ENCODE data around the gene NARS2.
A peak's percentile ranks its signal among the peaks of the same experiment; 100 is the strongest.

NARS2 gene

DNA sequence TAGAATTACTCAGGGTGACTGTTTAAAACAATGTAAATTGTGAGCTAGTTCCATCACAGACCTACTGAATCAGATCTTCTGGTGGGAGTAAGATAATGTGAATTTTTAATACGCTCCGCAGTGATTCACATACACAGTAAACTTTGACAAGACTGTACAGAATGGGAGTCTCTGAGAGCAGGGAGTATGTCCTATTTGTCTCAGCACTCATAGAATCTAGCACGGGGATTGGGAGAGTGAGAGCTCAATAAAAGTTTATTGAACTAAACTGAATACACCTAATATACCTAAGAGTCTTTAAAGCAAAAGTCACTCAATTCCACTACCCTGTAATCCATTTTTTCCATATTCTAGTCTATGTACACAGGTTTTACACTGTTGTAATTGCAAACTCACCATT, 145.9 kb downstream of the NARS2 start:
- no peak for DNase-seq

DNA sequence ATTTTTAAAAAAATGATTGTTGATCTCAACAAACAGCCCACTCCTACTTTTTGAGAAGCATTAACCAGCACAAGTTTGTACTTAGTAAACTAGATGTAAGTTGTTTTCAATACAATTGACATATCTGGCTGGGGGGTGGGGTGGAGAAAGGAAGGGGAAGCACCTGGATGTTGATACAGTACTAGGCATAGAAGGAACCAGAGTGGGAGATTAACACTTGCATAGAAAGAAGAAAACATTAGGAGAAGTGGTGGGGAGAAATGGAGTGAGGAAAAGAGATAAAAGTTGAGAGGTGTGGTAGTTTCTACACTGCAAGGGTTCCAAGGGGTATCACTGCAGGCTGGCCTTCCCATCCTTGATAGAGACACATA, 146.4 kb downstream of the NARS2 start:
- no peak for DNase-seq

DNA sequence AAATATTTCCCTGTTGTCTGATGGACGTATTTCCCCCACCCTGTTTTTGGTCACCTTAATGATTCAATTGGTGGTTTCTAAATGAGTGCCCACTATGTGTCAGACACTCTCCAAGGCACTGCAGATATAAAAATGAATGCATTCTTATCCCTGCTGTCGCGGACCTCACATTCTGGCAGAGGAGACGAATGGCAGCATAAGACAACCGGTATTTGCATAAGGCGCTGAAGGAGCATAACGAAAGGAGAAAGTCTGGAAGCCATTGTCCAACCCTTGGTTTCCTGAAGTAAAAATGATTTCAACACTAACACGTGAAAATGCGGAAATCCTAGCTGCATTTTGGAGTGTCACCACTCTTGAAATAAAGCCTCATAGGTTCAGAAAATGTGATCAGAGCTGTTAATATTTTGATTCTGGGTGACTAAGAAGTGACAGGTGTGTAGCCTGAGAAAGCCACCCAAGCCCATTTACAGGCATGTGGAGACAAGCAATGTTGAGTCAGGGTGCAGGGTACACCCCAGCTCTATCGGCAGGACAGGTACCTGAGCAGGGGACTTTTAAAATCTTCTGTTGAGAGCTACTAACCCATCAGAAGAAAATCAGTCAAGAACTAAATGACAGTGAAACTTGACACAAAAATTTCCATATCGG, 146.9 kb downstream of the NARS2 start:
- DNase-seq, result no peak

DNA sequence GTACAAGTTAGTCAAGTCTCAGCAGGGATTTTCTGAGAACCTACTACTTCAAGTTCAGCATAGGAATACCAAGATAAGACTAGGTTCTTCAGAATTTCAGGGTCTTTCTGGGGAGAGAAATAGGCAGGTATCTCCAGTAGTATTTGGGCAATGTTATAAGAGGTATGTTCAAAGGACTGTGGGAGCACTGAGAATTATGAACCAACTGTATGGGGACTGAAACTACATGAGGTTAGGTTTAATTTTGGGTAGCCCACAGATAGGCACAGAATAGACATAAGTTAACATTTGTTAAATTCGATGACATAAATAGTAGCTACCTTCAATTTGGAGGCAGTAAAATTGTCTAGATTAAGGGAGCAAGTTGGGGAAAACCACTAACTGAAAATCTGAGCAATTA, 147.8 kb downstream of the NARS2 start:
- DNase-seq, result no peak

DNA sequence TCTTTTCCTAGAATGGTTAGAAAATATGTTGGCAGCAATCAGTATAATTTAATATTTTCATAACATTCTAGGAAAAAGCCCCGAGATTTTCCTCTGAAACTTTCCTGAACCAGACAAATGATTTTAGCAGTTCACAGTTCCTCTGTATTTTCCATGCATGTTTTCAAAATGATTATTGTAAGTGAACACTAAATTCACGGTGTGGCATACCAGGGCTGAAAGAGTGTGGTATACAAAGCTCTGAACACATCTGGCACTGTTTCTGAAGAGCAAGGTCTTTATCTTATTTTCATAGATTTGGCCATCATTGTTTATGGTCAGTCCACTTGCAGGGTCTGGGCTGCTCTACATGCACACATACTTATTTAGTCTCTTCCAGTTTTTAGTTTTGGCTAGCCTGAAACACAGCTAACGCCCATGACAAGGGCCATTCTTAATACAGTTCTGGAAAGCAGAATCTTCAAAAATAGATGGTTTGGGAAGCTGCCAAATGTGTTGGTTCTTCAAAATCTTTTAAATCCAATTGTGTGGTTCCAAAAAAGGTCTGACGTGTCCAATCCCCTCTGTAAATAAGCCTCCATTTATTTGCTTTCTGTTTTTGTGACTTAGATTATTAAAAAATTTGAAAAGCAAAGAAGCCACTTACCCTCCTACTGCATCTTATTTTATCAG, 149.1 kb downstream of the NARS2 start:
- DNase-seq, result no peak

DNA sequence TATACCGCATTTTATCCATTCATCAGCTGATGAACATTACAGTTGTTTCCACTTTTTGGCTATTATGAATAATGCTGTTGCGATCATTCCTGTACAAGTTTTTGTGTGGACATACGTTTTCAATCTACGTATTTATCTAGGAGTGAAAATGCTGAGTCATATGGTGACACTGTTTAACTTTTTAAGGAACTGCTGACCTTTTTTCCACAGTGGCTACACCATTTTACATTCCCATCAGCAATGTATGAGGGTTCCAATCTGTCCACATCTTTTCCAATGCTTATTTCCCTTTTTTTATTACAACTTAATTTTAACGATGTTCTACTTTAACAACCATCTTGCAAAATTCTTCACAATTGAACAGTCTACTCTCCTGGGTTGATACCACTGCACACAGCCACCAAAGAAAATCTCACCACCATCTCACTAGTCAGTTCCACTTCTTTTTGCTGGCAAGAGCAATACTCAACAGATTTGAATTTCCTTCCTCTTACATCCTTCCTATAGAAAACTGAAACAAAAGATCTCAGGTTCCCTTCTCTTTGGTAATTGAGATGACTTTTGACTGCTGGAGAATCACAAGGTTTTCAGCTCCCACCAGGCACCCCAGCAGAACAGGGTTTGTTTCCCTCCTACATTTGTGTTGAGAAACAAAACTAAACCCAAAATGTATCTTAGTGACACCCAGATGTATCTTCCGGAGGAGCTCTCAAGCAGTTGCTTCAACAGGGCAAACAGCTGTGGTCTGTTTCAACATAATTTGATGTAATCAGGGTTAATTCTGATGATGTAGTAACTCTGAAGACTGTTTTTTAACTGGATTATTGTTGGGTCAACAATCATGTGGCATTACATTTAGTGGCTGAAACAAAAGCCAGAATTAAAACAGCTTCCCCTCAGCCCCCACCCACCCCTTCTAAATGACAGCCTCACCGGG, 150.1 kb downstream of the NARS2 start:
- DNase-seq, result no peak

DNA sequence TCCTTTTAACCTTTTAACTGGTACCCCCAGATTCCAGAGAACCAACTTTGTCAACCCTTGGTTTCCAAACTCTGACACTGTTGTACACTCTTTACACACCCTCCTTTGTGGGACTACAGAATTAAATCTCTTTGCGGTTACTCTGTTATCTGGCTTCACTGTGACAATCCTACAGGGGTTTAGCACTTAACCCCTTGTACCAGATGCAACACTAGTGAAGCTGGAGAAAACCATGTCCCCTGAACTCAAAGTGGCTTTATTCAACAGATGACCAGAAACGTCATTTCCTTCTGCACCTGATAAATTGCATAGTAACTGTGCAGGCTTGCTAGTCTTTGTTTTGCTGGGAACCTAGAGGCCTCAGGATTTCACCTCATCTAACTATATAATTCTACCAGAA, 151.4 kb downstream of the NARS2 start:
- no peak for DNase-seq

DNA sequence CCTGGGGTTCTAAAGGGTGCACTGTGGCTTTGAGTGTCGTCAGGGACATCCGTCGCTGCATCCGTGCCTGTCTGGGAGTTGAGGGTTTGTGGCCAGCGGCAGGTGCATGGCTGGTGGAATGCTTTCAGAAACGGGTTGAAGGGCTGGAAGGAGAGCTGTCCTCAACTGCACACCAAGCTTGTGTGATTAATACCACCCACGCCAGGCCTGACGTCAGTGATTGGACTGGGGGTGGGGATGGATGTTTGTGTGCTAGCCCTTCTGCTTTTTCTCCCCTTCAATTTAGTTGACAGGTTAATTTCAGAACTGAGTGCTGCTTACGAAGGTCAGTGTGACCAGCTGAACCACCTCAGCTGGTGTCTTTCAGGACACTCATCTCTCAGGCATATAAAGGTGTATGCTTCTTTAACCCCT, 153.9 kb downstream of the NARS2 start:
- no peak for DNase-seq

DNA sequence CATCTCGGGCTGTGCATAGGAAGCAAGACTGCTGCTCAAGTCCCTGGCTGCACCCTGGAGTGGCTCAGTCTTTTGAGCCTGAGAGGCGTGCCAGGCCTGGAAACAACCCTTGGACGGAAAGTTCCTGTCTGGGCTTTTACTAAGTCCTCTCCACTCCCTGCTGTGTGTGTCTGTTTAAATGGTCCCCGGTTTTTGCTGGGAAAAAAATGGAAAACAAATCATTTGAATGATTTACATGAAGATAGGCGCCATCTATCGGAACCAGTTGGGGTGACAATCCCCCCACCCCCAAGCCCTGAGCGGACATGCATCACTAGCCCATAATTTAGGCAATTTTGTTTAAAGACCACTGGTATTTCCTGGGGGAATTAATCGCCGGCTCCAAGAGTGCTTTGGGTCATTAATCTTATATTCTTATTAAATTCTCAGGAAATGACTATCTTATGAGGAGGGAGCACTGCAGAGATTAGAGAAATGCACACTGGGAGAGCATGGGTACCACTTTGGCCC, 154.4 kb downstream of the NARS2 start:
- DNase-seq, result peak in 1 of 2 experiments; percentile 51

DNA sequence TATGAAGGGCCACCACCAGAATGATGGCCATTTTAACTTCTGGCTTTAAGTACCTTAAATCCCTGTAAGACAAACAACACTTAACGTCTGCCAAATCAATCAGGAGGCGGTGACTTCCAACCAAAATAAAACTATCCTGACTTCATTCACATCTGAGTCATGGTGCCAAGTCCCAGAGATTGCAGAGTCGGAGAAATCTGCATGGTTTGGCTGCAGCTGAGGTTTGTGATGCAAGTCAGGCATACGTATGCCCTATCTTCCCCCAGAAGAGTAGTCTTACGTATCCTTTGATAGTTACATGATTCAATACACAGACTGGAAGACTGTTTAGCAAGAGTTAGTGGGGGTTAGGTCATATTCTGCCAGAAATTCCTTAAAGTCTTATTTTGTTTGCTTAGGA, 155.3 kb downstream of the NARS2 start:
- no peak for DNase-seq

DNA sequence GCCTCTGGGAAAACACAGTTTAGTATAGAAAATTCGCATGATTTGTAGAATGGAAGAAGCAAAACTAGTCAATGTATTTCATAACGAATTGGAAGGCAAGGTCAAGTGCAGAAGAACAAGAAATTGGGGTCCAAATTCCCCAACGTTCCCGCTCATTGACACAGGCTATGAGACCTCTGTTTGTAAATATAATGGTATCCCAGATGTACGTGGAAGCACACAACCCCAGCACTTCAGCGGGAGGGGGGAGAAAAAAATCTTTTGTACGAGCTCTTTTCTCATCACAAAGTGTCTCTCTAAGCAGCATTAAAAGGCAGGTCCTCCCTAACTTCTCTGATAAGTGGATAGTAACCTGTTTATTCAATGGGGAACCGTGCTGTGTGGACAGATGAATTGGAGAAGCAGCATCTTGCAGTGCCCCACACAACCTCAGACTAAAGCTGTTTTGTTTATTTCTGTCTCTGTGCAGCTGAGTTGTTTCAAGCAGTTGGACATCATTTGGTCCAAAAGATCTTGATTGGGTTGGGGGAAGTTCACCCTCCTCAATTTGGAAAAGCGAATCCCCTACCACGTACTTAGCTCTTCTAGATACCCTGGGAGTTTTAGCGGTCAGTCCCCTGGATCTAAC, 156.0 kb downstream of the NARS2 start:
- no peak for DNase-seq

DNA sequence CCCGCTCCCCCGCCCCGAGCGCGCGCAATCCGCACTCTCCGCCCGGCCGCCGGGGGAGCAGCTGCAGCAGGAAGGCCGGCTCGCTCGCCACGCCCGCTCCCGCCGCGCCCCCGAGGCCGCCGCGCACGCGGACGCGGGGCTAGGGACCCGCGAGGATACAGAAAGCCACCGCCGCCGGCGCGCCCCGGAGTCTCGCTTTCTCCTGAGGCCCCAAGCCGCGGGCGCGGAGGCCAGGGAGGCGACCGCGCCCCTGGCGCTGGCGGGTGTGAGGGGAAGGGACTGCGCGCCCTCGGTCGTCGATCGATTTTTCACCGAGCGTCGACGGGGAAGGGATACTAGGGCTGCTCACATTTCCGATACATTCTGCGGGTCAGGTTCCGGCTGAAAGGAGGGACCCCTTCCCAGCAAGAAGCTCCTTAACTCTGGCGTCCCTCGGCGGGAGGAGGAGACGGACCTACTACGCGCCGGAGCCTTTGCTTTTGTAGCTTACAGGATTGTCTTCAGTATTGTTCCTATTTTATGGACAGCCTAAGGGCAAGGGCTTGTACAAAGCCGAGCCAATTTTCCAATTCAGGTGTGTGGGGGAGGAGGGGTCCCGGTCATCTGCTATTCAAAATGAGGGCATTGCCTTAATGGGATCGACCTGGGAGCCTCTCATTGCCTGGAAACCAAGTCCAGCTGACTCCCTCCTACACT, 156.6 kb downstream of the NARS2 start:
- peak; percentile 28 to 52 for DNase-seq

DNA sequence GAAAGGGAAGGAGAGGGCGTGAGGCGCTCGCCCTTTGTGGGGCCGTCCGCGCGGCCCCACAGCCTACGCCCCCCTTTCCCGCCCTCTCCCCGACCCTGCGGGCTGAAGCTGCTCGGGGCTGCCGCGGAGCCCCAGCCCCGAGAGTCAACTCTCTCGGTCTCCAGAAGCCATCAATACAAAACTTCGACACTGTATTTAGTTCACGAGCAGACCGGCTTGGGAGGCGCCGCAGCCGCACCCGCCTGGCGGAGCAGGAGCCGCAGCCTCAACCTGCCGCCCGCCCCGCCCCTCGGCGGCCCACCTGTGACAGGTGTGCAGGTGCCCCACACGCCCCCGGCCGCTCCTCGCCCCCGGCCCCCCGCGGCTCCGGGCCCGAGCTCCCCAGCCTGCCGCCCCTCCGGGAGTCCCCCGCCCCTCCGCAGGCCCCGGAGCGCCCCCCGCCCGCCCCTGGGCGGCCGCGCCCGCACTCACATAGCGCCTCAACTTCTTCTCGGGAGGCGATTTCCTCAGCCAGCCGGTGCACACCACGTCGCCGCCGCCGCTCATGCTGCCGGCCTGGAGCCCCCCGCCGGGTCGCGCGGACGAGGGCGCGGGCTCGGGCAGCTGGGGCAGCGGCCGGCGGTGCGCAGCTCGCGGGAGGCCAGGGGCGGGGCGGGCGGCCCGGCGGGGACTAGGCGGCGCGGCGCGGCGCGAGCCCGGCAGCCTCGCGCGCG, 157.3 kb downstream of the NARS2 start, which contains the start of gene GAB2:
Gene GAB2, minus strand, starts transcription at position 646 of the 713 bp plus-strand sequence. Its CDS starts 100 bp downstream, at position 546.
- DNase-seq, result no peak

DNA sequence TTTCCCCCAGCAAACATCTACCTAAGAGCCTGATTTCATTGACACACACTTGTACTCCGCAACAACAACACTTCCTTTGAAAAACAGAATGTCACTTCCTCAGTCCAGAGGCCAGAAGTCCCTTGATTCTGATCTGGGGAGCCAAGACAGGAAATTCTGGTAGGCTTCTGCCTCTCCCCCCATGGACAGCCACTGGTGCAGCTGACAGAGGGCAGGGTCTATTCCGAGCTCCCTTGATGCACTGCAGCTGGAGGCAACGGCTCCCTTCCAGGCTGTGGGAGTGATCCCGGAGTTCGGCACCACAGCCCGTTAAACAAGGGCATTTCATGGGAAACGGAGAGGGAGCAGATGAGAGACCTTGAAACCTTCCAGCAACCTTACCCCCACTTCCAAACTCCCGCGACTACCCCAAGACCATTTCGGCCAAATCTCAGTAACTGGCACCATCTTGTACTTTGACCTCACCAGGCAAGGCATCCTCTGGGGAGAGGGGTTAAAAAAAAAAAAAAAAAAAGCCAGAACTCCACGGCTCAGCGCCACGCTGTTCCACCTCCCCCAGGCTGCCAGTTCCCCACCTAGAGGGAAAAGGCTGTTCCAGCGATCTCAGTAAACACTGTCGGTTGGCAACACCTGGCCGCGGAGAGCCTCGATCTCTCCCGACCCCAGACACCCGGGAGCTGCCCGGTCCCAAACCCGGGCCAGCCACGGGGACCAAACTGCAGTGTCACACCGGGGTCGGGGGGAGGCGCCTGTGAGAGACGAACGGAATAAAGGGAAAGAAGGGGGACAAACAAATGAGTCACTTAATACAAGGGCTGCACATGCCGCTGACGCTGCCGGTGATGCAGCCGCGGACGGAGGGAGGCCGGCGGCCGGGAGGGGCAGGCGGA, 158.1 kb downstream of the NARS2 start:
- DNase-seq, result peak; percentile 62 to 79

DNA sequence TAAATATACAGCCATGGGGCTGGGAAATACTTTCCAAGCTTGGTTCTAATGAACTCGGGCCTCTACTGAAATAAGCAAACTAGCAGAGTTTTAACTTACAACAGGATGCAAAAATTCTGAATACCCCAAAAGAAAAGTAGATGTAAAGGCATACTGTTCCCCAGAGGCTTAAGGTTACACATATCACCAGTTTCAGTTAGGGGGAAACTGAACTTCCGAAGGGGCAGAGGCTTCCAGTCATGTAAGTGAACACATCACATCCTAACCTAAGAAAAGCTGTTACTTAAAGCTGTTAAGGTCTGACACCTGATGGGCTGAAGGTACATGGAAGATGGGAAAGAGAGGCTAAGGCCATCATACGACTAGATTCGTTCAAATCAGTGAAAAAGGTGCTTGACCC, 159.3 kb downstream of the NARS2 start:
- no peak for DNase-seq

DNA sequence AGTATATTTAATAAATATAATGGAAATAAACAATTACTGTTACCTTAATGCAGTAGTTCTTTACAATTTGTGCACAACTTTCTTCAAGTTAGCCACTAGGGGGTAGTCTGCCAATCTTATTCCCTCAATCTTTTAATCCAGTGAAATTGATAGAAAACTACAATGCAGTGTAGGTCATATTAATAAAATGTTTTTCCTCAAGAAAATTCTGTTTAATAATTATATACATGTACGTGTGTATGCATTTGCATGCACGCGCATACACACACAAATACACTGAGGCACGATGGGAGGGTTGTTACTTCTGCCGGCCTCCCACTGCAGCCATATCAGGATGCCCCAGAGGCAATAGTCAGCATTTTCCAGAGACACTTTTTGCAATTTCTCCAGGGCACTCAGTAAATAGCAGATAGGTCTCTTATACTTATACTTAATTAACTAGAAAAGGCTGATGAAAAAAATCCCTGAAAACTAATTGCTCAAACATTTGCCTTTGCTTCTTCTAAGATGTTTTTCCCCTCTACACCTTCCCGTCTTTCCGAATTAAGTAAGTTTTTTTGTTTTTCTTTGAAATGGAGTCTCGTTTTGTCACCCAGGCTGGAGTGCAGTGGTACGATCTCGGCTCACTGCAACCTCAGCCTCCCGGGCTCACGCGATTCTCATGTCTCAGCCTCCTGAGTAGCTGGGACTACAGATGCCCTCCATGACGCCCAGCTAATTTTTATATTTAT, 160.2 kb downstream of the NARS2 start:
- peak in 1 of 2 experiments; percentile 65 for DNase-seq

DNA sequence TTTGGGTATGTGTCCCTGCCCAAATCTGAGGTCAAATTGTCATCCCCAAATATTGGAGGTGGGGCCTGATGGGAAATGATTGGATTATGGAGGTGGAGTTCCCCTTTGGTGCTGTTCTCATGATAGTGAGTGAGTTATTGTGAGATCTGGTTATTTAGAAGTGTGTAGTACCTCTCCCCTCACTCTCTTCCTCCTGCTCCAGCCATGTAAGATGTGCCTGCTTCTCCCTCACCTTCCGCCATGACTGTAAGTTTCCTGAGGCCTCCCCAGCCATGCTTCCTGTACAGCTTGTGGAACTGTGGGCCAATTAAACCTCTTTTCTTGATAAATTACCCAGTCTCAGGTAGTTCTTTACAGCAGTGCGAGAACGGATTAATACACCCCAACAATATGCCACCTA, 166.0 kb downstream of the NARS2 start:
- no peak for DNase-seq

DNA sequence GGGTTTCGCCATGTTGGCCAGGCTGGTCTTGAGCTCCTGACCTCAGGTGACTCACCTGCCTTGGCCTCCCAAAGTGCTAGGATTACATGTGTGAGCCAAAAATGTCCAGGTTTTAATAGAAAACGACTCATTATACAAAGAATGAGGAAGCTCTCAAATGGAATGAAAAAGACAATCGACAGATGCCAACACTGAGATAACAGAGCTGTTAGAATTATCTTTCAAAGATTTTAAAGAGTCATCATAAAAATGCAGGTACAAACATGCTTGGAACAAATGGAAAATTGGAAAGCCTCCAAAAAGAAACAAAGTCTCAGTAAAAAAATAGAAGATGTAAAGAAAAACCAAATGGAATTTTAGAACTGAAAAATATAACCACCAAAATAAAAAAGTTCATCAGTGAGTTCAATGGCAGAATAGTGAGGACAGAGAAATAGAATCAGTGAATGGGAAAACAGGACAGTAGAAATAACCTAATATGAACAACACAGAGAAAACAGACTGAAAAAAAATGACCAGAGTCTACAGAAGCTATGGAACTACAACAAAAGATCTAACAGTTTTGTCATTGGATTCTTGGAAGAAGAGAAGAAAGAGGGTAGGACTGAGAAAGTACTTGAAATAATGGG, 168.0 kb downstream of the NARS2 start:
- no peak for DNase-seq

DNA sequence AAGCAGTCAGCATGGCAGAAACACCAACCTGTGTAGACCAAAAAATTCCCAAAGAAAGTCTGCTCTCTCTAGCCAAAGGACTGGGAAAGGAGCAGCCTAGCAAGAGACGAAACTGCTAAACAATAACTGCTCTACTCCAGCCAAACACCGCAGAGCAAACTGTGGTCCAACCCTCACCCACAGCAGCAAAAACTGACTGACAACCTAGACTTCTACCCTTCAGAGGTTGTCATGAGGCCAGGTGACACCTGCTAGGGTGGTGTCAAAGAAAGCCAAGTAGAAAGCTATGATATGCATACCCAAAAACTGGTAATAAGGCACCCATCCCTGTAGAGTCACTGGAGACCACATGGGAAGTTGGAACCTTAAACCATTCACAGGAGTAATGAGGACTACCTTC, 168.9 kb downstream of the NARS2 start:
- DNase-seq, result no peak

Data from SW 1271 (cell line).